ENCODE results near the gene KIAA0232.

DNA sequence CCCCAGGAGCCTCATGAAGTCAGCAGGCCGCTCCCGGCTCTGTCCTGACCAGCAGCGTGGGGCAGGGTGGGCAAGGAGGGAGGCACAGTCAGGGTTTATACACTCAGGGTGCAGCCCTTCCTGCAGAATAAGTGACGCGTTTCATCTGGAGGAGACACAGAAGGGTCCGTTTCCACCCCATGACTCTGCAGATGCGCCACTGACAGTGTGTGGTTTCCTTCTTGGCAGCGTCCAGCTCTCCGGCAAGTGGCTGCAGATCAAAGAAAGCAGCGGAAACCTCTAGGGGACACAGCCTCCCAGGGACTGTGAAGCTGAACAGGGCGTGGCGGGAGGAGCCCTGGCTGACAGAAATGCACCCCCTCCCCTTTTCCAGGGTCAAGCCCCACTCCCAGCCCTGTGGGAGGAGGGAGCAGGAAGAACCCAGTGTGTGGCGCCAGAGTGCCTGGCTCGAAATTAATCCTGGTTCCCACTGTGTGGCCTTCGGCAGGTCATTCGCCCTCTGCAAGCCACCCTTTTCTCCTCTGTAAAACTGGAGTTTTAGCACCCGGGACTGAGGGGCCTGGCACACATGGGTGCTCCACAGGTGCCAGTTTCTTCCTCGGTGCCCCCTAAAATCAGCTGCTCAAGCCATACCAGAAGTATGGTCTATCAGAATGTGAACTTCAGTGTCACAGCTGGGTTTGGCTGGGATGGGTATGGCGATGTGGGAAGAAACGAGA, 109.8 kb downstream of the KIAA0232 start:
- TF ChIP-seq, protein P1, sequence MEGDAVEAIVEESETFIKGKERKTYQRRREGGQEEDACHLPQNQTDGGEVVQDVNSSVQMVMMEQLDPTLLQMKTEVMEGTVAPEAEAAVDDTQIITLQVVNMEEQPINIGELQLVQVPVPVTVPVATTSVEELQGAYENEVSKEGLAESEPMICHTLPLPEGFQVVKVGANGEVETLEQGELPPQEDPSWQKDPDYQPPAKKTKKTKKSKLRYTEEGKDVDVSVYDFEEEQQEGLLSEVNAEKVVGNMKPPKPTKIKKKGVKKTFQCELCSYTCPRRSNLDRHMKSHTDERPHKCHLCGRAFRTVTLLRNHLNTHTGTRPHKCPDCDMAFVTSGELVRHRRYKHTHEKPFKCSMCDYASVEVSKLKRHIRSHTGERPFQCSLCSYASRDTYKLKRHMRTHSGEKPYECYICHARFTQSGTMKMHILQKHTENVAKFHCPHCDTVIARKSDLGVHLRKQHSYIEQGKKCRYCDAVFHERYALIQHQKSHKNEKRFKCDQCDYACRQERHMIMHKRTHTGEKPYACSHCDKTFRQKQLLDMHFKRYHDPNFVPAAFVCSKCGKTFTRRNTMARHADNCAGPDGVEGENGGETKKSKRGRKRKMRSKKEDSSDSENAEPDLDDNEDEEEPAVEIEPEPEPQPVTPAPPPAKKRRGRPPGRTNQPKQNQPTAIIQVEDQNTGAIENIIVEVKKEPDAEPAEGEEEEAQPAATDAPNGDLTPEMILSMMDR (IDR thresholded peaks at IDR 0.05 in 8 of 11, conservative IDR thresholded peaks at IDR 0.05 in 3 of 11): peak in 9 of 11 experiments; percentile 6 to 48 (median 30)
- TF ChIP-seq POLR2AphosphoS5 (IDR thresholded peaks at IDR 0.05): peak; percentile 71 to 74 (median 72)
- TF ChIP-seq POLR2A (IDR thresholded peaks at IDR 0.05): no peak
